SK-N-SH treated with all-trans-retinoic acid at 6 μM for 48 hours (cell line): Measurements from ENCODE around the gene FGFR3.

Experiments used
- ATAC-seq: fragments of 200-7000 bp; cut with Tn5 transposase; 3 replicates; pipeline ENCODE4 v1.9.1; 2020; ENCODE audit warnings: mild to moderate bottlenecking, moderate library complexity
- ARNTL ChIP-seq: fragments of 450-650 bp; formaldehyde crosslinking; IDR thresholded peaks from 2 replicates; pipeline ENCODE4 v1.5.0; 2020; ENCODE audit warnings: low read depth, mild to moderate bottlenecking, moderate library complexity, borderline replicate concordance
- BACH2 ChIP-seq: fragments of 250-450 bp; sonication (Bioruptor Pico); IDR thresholded peaks from 2 replicates; pipeline ENCODE4 v1.9.0; 2021; ENCODE audit warnings: mild to moderate bottlenecking, borderline replicate concordance
- ISL1 ChIP-seq: fragments of 250-450 bp; sonication (Bioruptor Pico); IDR thresholded peaks from 2 replicates; pipeline ENCODE4 v2.1.2; 2022; ENCODE audit warnings: mild to moderate bottlenecking, moderate library complexity
- OSR1 ChIP-seq: fragments of 250-450 bp; sonication (Bioruptor Pico); IDR thresholded peaks from 2 replicates; pipeline ENCODE4 v1.8.0; 2022; ENCODE audit warnings: moderate library complexity, mild to moderate bottlenecking, inconsistent platforms
- PPARA ChIP-seq: fragments of 250-450 bp; sonication (Bioruptor Pico); IDR thresholded peaks from 2 replicates; pipeline ENCODE4 v1.5.0; 2020; ENCODE audit warnings: mild to moderate bottlenecking, borderline replicate concordance
- RARB ChIP-seq: fragments of 250-450 bp; sonication (Bioruptor Pico); IDR thresholded peaks from 2 replicates; pipeline ENCODE4 v1.8.0; 2021; ENCODE audit warnings: mild to moderate bottlenecking, moderate library complexity
- SNAI2 ChIP-seq: fragments of 250-450 bp; sonication (Bioruptor Pico); IDR thresholded peaks from 2 replicates; pipeline ENCODE4 v1.5.0; 2020; ENCODE audit warnings: mild to moderate bottlenecking, moderate library complexity
- TCF4 ChIP-seq: fragments of 250-450 bp; sonication (Bioruptor Pico); IDR thresholded peaks from 2 replicates; pipeline ENCODE4 v1.8.0; 2021; ENCODE audit warnings: mild to moderate bottlenecking, moderate library complexity, borderline replicate concordance
- TOX ChIP-seq: fragments of 250-450 bp; sonication (Bioruptor Pico); IDR thresholded peaks from 2 replicates; pipeline ENCODE4 v1.8.0; 2021; ENCODE audit warnings: mild to moderate bottlenecking, moderate library complexity, borderline replicate concordance
- ZFP3 ChIP-seq: fragments of 250-450 bp; sonication (Bioruptor Pico); IDR thresholded peaks from 2 replicates; pipeline ENCODE4 v1.5.0; 2020; ENCODE audit warnings: mild to moderate bottlenecking, moderate library complexity
- ZNF565 ChIP-seq: fragments of 450-650 bp; formaldehyde crosslinking; conservative IDR thresholded peaks from 2 replicates; pipeline ENCODE4 v1.5.0; 2020; ENCODE audit warnings: low read depth, mild to moderate bottlenecking, moderate library complexity
- ZNF8 ChIP-seq: fragments of 450-650 bp; formaldehyde crosslinking; IDR thresholded peaks from 2 replicates; pipeline ENCODE4 v1.5.0; 2020; ENCODE audit warnings: mild to moderate bottlenecking, moderate library complexity
- TF ChIP-seq, protein P1 (sequence below): fragments of 250-450 bp; sonication (Bioruptor Pico); IDR thresholded peaks from 2 replicates; pipeline ENCODE4 v1.8.0; 2020; ENCODE audit warnings: mild to moderate bottlenecking, moderate library complexity, borderline replicate concordance
- TF ChIP-seq, protein P2 (sequence below): fragments of 250-450 bp; sonication (Bioruptor Pico); IDR thresholded peaks from 2 replicates; pipeline ENCODE4 v1.5.1; 2021; ENCODE audit warnings: mild to moderate bottlenecking, moderate library complexity
- TF ChIP-seq, protein P3 (sequence below): fragments of 250-450 bp; sonication (Bioruptor Pico); IDR thresholded peaks from 2 replicates; pipeline ENCODE4 v1.5.1; 2020; ENCODE audit warnings: low read depth, mild to moderate bottlenecking, moderate library complexity

FGFR3 gene

DNA sequence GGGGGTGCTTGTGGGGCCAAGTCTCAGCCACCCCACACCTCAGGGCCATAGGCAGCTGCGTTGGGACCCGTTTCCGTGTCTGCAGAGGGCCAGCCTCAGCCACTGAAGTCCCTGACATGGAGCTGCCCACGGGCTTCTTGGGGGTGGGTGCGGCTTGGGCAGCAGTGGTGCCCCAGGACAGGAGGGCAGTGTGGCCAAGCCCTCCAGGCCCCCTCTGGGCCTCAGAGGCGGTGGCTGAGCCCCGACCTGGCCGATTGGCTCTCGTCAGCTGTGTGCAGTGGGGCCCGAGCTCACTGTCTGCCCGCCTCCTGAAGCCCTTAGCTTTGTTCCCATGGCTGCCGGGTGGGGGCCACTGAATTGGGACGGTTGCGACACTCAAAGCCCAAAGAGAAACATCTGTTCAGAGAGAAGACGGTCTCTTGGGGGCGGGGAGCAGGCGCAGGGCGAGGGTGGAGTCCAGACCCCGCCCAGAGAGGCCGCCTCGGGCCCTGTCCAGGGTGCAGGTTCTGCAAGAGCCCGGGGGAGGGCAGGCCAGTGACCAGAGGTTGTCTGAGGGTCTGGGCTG lies 9.1 kb downstream of the FGFR3 start:
- ATAC-seq: no peak
- no peak for TF ChIP-seq ISL1 (CRISPR knock-in tag)
- TF ChIP-seq, all 23 proteins: peak for 0

DNA sequence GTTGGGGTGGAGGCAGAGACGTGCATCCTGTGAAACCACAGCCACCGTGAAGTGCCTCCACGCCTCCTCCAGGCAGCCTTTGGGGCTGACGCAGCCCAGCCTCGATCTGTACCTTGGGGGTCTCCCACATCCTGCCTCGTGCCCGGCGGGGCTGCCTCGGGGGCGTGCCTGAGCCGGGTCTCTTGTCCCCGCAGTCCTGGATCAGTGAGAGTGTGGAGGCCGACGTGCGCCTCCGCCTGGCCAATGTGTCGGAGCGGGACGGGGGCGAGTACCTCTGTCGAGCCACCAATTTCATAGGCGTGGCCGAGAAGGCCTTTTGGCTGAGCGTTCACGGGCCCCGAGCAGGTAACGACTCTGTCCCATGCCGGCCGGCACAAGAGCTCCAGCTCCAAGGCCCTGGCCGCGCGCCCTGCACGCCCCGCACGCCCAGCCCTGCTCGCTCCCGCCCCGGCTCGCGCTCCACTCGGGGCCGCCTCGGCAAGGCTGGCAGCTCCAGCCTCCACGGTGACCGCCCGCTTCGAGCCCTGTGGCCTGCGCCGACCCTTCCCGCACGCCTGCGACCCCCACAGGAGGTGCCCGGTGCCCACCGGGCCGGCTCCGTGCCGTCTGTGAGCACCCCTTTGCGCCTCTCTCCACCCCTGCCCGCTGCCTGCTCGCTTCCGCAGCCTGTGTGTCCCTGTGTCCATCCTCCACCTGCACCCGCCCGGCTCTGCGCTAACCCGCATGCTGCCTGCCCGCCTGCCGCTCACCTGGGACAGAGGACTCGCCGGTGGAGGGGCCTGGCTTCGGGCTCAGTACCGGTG lies 9.8 kb downstream of the FGFR3 start:
- no peak for ATAC-seq

DNA sequence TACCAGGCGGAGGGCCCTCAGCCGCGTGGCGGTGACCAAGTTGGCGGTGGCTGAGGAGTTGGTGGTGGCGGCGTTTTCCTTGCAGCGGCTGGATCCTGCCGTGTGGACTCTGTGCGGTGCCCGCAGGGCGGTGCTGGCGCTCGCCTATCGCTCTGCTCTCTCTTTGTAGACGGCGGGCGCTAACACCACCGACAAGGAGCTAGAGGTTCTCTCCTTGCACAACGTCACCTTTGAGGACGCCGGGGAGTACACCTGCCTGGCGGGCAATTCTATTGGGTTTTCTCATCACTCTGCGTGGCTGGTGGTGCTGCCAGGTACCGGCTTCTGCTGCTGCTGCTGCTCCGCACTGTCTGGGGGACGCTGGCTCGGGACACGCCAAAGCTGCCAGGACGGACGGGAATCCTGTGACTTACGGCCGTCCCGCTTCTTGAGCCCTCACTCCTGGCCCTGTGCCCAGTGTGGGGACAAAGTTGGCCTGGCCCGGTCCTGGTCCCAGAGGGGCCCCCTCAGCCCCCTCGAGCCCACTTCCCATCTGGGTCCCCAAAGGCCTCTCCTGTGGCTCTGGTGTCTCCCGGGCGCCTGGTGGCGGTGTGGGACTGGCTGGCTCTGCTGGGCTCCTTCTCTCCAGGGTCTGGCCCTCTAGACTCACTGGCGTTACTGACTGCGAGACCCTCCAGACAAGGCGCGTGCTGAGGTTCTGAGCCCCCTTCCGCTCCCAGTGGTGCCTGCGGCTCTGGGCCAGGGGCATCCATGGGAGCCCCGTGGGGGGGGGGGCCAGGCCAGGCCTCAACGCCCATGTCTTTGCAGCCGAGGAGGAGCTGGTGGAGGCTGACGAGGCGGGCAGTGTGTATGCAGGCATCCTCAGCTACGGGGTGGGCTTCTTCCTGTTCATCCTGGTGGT lies 10.7 kb downstream of the FGFR3 start:
- ATAC-seq: no peak
- TF ChIP-seq, protein P1, sequence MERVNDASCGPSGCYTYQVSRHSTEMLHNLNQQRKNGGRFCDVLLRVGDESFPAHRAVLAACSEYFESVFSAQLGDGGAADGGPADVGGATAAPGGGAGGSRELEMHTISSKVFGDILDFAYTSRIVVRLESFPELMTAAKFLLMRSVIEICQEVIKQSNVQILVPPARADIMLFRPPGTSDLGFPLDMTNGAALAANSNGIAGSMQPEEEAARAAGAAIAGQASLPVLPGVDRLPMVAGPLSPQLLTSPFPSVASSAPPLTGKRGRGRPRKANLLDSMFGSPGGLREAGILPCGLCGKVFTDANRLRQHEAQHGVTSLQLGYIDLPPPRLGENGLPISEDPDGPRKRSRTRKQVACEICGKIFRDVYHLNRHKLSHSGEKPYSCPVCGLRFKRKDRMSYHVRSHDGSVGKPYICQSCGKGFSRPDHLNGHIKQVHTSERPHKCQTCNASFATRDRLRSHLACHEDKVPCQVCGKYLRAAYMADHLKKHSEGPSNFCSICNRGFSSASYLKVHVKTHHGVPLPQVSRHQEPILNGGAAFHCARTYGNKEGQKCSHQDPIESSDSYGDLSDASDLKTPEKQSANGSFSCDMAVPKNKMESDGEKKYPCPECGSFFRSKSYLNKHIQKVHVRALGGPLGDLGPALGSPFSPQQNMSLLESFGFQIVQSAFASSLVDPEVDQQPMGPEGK: no peak
- TF ChIP-seq OSR1: no peak
- TF ChIP-seq, protein P2, sequence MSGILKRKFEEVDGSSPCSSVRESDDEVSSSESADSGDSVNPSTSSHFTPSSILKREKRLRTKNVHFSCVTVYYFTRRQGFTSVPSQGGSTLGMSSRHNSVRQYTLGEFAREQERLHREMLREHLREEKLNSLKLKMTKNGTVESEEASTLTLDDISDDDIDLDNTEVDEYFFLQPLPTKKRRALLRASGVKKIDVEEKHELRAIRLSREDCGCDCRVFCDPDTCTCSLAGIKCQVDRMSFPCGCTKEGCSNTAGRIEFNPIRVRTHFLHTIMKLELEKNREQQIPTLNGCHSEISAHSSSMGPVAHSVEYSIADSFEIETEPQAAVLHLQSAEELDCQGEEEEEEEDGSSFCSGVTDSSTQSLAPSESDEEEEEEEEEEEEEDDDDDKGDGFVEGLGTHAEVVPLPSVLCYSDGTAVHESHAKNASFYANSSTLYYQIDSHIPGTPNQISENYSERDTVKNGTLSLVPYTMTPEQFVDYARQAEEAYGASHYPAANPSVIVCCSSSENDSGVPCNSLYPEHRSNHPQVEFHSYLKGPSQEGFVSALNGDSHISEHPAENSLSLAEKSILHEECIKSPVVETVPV (CRISPR knock-in tag): no peak
- TF ChIP-seq, protein P3, sequence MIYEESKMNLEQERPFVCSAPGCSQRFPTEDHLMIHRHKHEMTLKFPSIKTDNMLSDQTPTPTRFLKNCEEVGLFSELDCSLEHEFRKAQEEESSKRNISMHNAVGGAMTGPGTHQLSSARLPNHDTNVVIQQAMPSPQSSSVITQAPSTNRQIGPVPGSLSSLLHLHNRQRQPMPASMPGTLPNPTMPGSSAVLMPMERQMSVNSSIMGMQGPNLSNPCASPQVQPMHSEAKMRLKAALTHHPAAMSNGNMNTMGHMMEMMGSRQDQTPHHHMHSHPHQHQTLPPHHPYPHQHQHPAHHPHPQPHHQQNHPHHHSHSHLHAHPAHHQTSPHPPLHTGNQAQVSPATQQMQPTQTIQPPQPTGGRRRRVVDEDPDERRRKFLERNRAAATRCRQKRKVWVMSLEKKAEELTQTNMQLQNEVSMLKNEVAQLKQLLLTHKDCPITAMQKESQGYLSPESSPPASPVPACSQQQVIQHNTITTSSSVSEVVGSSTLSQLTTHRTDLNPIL (CRISPR knock-in tag): no peak
- TF ChIP-seq ZNF565 (CRISPR knock-in tag): no peak
- TF ChIP-seq ZFP3 (CRISPR knock-in tag): no peak
- TF ChIP-seq TCF4 (CRISPR knock-in tag): no peak
- TF ChIP-seq, all 23 proteins: peak for 0

More for the DNA sequence above, 9.8 kb downstream of the FGFR3 start:
- TF ChIP-seq PPARA (CRISPR knock-in tag) (no peak), TOX (CRISPR knock-in tag) (no peak), ARNTL (no peak), ZFP3 (CRISPR knock-in tag) (no peak), RARB (CRISPR knock-in tag) (no peak), TCF4 (CRISPR knock-in tag) (no peak), ZNF8 (CRISPR knock-in tag) (no peak), SNAI2 (no peak)
- TF ChIP-seq, protein P2 (CRISPR knock-in tag): no peak
- TF ChIP-seq, all 23 proteins: peak for 0

DNA sequence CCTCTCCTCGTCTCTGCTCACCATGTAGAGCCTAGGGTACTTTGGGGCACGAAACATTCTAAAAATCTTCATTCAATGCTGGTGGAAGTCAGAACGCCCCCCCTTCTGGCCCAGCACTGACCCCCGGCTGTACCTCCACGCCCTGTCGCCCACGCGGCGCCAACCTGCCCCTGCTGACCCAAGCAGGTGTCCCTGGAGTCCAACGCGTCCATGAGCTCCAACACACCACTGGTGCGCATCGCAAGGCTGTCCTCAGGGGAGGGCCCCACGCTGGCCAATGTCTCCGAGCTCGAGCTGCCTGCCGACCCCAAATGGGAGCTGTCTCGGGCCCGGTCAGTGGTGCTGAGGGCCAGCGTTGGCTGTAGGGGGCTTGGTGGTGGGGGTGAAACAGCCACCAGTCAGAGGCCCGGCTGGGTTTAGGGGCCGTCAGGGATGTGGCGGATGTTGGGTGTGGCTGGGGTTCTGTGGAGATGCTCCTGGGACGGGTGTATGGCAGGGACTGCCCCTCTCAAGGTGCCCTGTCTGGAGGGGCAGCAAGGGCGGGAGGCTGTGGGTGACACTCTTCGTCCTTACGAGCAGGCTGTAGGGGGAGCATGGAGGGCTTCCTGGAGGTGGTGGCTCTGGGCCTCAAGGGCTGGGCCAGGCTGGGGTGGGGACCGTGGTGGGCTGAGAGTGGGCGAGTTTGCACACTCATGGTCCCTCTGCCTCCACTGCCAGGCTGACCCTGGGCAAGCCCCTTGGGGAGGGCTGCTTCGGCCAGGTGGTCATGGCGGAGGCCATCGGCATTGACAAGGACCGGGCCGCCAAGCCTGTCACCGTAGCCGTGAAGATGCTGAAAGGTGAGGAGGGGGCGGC lies 11.8 kb downstream of the FGFR3 start:
- no peak for TF ChIP-seq BACH2 (CRISPR knock-in tag)
- TF ChIP-seq ARNTL: no peak
- TF ChIP-seq RARB (CRISPR knock-in tag): no peak
- TF ChIP-seq, protein P1: no peak

More for the DNA sequence above, 11.8 kb downstream of the FGFR3 start:
- ATAC-seq: no peak
